GM23248 (cell line): Measurements from ENCODE around the gene LEFTY2. TPM values are rescaled to one million over a fixed set of nuclear protein-coding genes. Genes with fewer than 3 reads are reported as not detected.
"Not testable (repeated sequence)": the region's sequence is repeated elsewhere in the genome, so short reads cannot be mapped to it uniquely, and the experiment has no call there.

ENCODE experiments used
- DNase-seq: peaks from one replicate; pipeline ENCODE4 v3.0.0-alpha.2; 2015
- H2AFZ ChIP-seq: fragments of 200-600 bp; sonication (generic); 2 replicates; pipeline ENCODE4 v1.6.1; 2016; ENCODE audit warnings: antibody characterized with exemption
- H3F3A ChIP-seq: fragments of 200-600 bp; sonication (generic); 2 replicates; pipeline ENCODE4 v1.6.1; 2016; ENCODE audit warnings: mild to moderate bottlenecking, antibody characterized with exemption, mixed run types; ENCODE audit not compliant: insufficient read depth
- H3K27ac ChIP-seq: fragments of 200-600 bp; sonication (generic); 2 replicates; pipeline ENCODE4 v1.5.1; 2016; ENCODE audit warnings: mild to moderate bottlenecking
- H3K27me3 ChIP-seq: fragments of 200-600 bp; sonication (generic); replicated peaks from 2 replicates; pipeline ENCODE4 v1.6.1; 2016; ENCODE audit warnings: mild to moderate bottlenecking; ENCODE audit not compliant: insufficient read depth
- H3K36me3 ChIP-seq: fragments of 200-600 bp; sonication (generic); 2 replicates; pipeline ENCODE4 v1.6.1; 2016; ENCODE audit warnings: low read depth, mild to moderate bottlenecking
- H3K4me1 ChIP-seq: fragments of 200-600 bp; sonication (generic); 2 replicates; pipeline ENCODE4 v1.6.1; 2016; ENCODE audit warnings: mild to moderate bottlenecking; ENCODE audit not compliant: insufficient read depth
- H3K4me2 ChIP-seq: fragments of 200-600 bp; sonication (generic); one replicate; pipeline ENCODE4 v1.6.1; 2016; ENCODE audit warnings: mild to moderate bottlenecking; ENCODE audit not compliant: unreplicated experiment
- H3K4me3 ChIP-seq: fragments of 200-600 bp; sonication (generic); 2 replicates; pipeline ENCODE4 v1.5.1; 2016; ENCODE audit warnings: mild to moderate bottlenecking
- H3K79me2 ChIP-seq: fragments of 200-600 bp; sonication (generic); 2 replicates; pipeline ENCODE4 v1.6.1; 2016; ENCODE audit warnings: mild to moderate bottlenecking; ENCODE audit not compliant: insufficient read depth
- H3K9ac ChIP-seq: fragments of 200-600 bp; sonication (generic); 2 replicates; pipeline ENCODE4 v1.6.1; 2016; ENCODE audit warnings: mild to moderate bottlenecking
- H3K9me2 ChIP-seq: fragments of 200-600 bp; sonication (generic); 2 replicates; pipeline ENCODE4 v1.6.1; 2016; ENCODE audit warnings: mixed run types, mild to moderate bottlenecking, moderate library complexity; ENCODE audit not compliant: insufficient read depth
- H3K9me3 ChIP-seq: fragments of 200-600 bp; sonication (generic); one replicate; pipeline ENCODE4 v1.6.1; 2017; ENCODE audit warnings: low read depth
- H4K20me1 ChIP-seq: fragments of 200-600 bp; sonication (generic); 2 replicates; pipeline ENCODE4 v1.6.0; 2016; ENCODE audit not compliant: insufficient read depth
- EZH2 ChIP-seq: fragments of 200-600 bp; sonication (generic); IDR thresholded peaks from 2 replicates; pipeline ENCODE4 v1.6.1; 2018; ENCODE audit warnings: antibody characterized with exemption, mild to moderate bottlenecking; ENCODE audit not compliant: insufficient read depth, poor library complexity, severe bottlenecking
- EZH2phosphoT487 ChIP-seq: fragments of 200-600 bp; sonication (generic); IDR thresholded peaks from 2 replicates; pipeline ENCODE4 v1.6.1; 2018; ENCODE audit warnings: antibody characterized with exemption, moderate library complexity, mild to moderate bottlenecking, low read depth; ENCODE audit not compliant: insufficient read depth
- WGBS, 2 experiments: methylation state at CpG; one replicate each; pipeline ENCODE4 v1.1.6; 2015 to 2017; ENCODE audit warnings: low lambda C conversion rate in 2 of 2, low coverage in 1 of 2; ENCODE audit errors: missing lambda C conversion rate in 2 of 2; 5-methylcytosine and 5-hydroxymethylcytosine counted together
- in situ Hi-C: fragments of 300-500 bp; cut with MboI; formaldehyde crosslinking; loops from 2 replicates; pipeline ENCODE4 v1.15.0; 2020
- polyA plus RNA-seq: library from polyadenylated mRNA; unstranded; fragments of >200 nt; fragmentation: Nextera tagmentation; extraction: Ambion mirVana; gene quantifications from 2 replicates; pipeline ENCODE4 v1.2.1, GENCODE V29; 2016
- total RNA-seq: library from RNA; depleted of rRNA; stranded (reverse); fragments of >200 nt; shearing (Covaris generic); gene quantifications from 2 replicates; pipeline ENCODE4 v1.2.3, GENCODE V29; 2014

LEFTY2 gene
- total and polyA plus RNA-seq, 2 experiments from 2014 or later = not detected

DNA sequence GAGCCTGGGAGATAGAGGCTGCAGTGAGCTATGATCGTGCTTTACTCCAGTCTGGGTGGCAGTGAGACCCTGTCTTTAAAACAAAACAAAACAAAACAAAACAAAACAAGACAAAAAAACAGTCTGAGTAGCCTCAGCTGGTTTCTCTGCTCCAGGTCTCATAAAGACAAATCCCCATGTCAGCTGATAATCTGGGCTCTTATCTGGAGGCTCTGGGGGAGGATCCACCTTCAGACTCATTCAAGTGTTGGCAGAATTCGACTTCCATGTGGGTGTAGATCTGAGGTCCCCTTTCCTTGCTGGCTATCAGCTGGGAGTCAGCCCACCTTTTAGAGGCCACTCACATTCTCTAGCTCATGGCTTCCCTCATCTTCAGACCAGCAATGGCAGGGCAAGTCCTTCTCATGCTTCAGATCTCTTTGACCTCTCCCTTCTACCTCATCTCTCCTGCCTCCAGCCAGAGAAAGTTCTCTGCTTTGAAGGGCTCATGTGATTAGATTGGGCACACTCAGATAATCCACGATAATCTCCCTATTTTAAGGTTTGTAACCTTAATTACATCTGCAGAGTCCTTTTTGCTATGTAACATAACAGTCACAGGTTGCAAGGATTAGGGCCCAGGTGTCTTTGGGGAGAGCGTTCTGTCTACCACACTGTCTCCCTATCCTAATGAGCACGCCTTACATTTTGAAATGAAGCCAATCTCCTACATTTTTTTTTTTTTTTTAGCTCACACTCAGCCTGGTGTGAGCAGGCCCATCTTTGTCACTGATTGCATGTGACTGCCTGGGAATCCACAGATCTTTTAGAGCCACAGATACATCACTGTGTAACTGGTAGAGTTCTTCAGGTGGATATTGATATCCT, 9.5 kb downstream of the LEFTY2 start:
- Histone ChIP-seq H3K4me3 (no peak overlapping the region), H3K36me3 (no peaks in the 10 kb centered on the region), H2AFZ (no peak overlapping the region), H3K27ac (no peak overlapping the region), H3K79me2 (no peaks in the 10 kb centered on the region), H3K9me3 (no peaks in the 10 kb centered on the region), H4K20me1 (no peaks in the 10 kb centered on the region), H3K4me1 (peaks cover 12% of the 10 kb centered on the region; the same call in 1 of the 2 replicates), H3K27me3 (no peaks in the 10 kb centered on the region), H3K9ac (no peak overlapping the region), H3F3A (peaks cover 5% of the 10 kb centered on the region; the same call in 1 of the 2 replicates), H3K9me2 (no peaks in the 10 kb centered on the region), H3K4me2 (no peak overlapping the region)
- WGBS, 2 experiments = 72 to 74% methylated on average over 5 of the region's 5 CpGs
- TF ChIP-seq EZH2 (no peak), EZH2phosphoT487 (no peak)
- DNase-seq = no peak
- in situ Hi-C loops = no loop called here

- Histone ChIP-seq H3K27me3 (no peaks in the 10 kb centered on the region), H4K20me1 (no peaks in the 10 kb centered on the region), H3K79me2 (no peaks in the 10 kb centered on the region), H3K36me3 (no peaks in the 10 kb centered on the region), H3K4me1 (peaks cover 7% of the 10 kb centered on the region; the same call in 1 of the 2 replicates), H2AFZ (no peak overlapping the region), H3K9me2 (no peaks in the 10 kb centered on the region), H3K4me2 (no peak overlapping the region), H3K27ac (no peak overlapping the region), H3K4me3 (no peak overlapping the region), H3K9me3 (no peaks in the 10 kb centered on the region), H3F3A (peaks cover 3% of the 10 kb centered on the region; the same call in 1 of the 2 replicates), H3K9ac (no peak overlapping the region)
- TF ChIP-seq EZH2 (no peak), EZH2phosphoT487 (no peak)
- in situ Hi-C loops = no loop called here
- WGBS, 2 experiments = 83 to 88% methylated on average over 2 of the region's 2 CpGs
- no peak for DNase-seq
These were observed 10.5 kb downstream of the LEFTY2 start for GRCh38 chr1:225930566-225930965.

DNA sequence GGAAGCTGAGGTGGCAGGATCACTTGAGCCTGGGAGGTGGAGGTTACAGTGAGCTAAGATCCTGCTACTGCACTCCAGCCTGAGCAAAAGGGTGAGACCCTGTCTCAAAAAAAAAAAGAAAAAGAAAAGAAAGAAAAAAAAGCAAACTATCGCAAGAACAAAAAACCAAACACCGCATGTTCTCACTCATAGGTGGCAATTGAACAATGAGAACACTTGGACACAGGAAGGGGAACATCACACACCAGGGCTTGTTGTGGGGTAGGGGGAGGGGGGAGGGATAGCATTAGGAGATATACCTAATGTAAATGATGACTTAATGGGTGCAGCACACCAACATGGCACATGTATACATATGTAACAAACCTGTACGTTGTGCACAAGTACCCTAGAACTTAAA, 11.6 kb downstream of the LEFTY2 start:
- peaks cover 12% of the 10 kb centered on the region; the same call in 1 of the 2 replicates for H3K4me1 ChIP-seq
- H3K79me2 ChIP-seq, H3F3A ChIP-seq, H2AFZ ChIP-seq, H3K4me3 ChIP-seq, H4K20me1 ChIP-seq, H3K36me3 ChIP-seq, DNase-seq, H3K9ac ChIP-seq, H3K9me3 ChIP-seq, H3K27me3 ChIP-seq, in situ Hi-C loops, H3K9me2 ChIP-seq, H3K4me2 ChIP-seq, H3K27ac ChIP-seq: not testable (repeated sequence)
- WGBS, 2 experiments = 83 to 100% methylated on average over 1 to 3 of the region's 3 CpGs

DNA sequence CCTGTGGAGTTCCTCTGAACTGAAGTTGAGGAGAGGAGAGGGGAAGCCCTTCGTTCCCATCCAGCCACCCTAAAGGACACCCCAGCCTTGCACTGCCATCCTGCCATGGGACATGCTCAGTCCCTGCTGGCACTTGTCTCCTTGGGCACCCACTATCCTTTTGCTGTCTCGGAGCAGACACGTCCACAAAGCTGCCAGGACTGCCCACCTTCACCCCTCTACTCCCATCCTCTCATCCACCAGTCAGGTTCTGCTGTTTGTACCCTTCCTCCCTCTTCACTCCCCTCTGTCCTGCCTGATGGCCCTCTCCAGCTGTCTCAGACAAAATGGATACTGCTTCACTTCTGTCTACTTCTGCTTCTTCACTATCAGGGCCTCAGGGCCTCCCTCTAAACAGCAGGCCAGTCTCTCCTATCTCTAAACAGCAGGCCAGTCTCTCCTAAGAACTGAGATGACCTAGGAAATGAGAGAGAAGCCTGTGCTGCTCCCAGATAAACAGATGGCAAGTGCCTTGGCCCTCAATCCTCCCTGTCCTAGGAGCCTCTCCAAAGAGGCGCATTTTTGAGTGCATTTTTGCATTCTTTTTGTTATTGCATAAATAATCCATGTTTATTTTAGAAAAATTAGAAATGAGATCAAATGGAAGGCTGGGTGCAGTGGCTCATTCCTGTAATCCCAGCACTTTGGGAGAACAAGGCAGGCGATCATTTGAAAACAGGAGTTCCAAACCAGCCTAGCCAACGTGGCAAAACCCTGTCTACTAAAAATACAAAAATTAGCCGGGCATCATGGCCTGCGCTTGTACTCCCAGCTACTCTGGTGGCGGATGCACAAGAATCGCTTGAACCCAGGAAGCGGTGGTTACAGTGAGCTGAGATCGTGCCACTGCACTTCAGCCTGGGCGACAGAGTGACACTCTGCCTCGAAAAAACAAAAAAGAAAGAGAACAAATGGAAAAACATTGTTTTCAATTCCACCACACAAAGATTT, 12.5 kb downstream of the LEFTY2 start:
- in situ Hi-C loops = no loop called here
- DNase-seq = no peak

More for the DNA sequence above, 12.5 kb downstream of the LEFTY2 start:
- no peak for TF ChIP-seq EZH2
- no peaks in the 10 kb centered on the region for H3K9me2 ChIP-seq
- peaks cover 11% of the 10 kb centered on the region; the same call in 1 of the 2 replicates for H3K4me1 ChIP-seq
- peaks cover 4% of the 10 kb centered on the region for H3K79me2 ChIP-seq
- 53% methylated on average over 14 of the region's 14 CpGs for WGBS, 2 experiments
- H3K27ac ChIP-seq = no peak overlapping the region
- H3K4me2 ChIP-seq = no peak overlapping the region
- peaks cover 3% of the 10 kb centered on the region; the same call in 1 of the 2 replicates for H3F3A ChIP-seq
- H4K20me1 ChIP-seq = no peaks in the 10 kb centered on the region
- H3K9ac ChIP-seq = no peak overlapping the region
- H3K36me3 ChIP-seq = no peaks in the 10 kb centered on the region
- H3K27me3 ChIP-seq = no peaks in the 10 kb centered on the region
- H3K9me3 ChIP-seq = no peaks in the 10 kb centered on the region
- H3K4me3 ChIP-seq = no peak overlapping the region
- peak overlapping the region; percentile 57; the same call in 1 of the 2 replicates for H2AFZ ChIP-seq
